GM23248 (cell line): ENCODE results near the gene VPS35. TPM values are rescaled to one million over a fixed set of nuclear protein-coding genes. Genes with fewer than 3 reads are reported as not detected.

Experiments
- DNase-seq: peaks from one replicate; pipeline ENCODE4 v3.0.0-alpha.2; 2015
- H2AFZ ChIP-seq: fragments of 200-600 bp; sonication (generic); 2 replicates; pipeline ENCODE4 v1.6.1; 2016; ENCODE audit warnings: antibody characterized with exemption
- H3F3A ChIP-seq: fragments of 200-600 bp; sonication (generic); 2 replicates; pipeline ENCODE4 v1.6.1; 2016; ENCODE audit warnings: mild to moderate bottlenecking, antibody characterized with exemption, mixed run types; ENCODE audit not compliant: insufficient read depth
- H3K27ac ChIP-seq: fragments of 200-600 bp; sonication (generic); 2 replicates; pipeline ENCODE4 v1.5.1; 2016; ENCODE audit warnings: mild to moderate bottlenecking
- H3K27me3 ChIP-seq: fragments of 200-600 bp; sonication (generic); replicated peaks from 2 replicates; pipeline ENCODE4 v1.6.1; 2016; ENCODE audit warnings: mild to moderate bottlenecking; ENCODE audit not compliant: insufficient read depth
- H3K36me3 ChIP-seq: fragments of 200-600 bp; sonication (generic); 2 replicates; pipeline ENCODE4 v1.6.1; 2016; ENCODE audit warnings: low read depth, mild to moderate bottlenecking
- H3K4me1 ChIP-seq: fragments of 200-600 bp; sonication (generic); 2 replicates; pipeline ENCODE4 v1.6.1; 2016; ENCODE audit warnings: mild to moderate bottlenecking; ENCODE audit not compliant: insufficient read depth
- H3K4me2 ChIP-seq: fragments of 200-600 bp; sonication (generic); one replicate; pipeline ENCODE4 v1.6.1; 2016; ENCODE audit warnings: mild to moderate bottlenecking; ENCODE audit not compliant: unreplicated experiment
- H3K4me3 ChIP-seq: fragments of 200-600 bp; sonication (generic); 2 replicates; pipeline ENCODE4 v1.5.1; 2016; ENCODE audit warnings: mild to moderate bottlenecking
- H3K79me2 ChIP-seq: fragments of 200-600 bp; sonication (generic); 2 replicates; pipeline ENCODE4 v1.6.1; 2016; ENCODE audit warnings: mild to moderate bottlenecking; ENCODE audit not compliant: insufficient read depth
- H3K9ac ChIP-seq: fragments of 200-600 bp; sonication (generic); 2 replicates; pipeline ENCODE4 v1.6.1; 2016; ENCODE audit warnings: mild to moderate bottlenecking
- H3K9me2 ChIP-seq: fragments of 200-600 bp; sonication (generic); 2 replicates; pipeline ENCODE4 v1.6.1; 2016; ENCODE audit warnings: mixed run types, mild to moderate bottlenecking, moderate library complexity; ENCODE audit not compliant: insufficient read depth
- H3K9me3 ChIP-seq: fragments of 200-600 bp; sonication (generic); one replicate; pipeline ENCODE4 v1.6.1; 2017; ENCODE audit warnings: low read depth
- H4K20me1 ChIP-seq: fragments of 200-600 bp; sonication (generic); 2 replicates; pipeline ENCODE4 v1.6.0; 2016; ENCODE audit not compliant: insufficient read depth
- EZH2 ChIP-seq: fragments of 200-600 bp; sonication (generic); IDR thresholded peaks from 2 replicates; pipeline ENCODE4 v1.6.1; 2018; ENCODE audit warnings: antibody characterized with exemption, mild to moderate bottlenecking; ENCODE audit not compliant: insufficient read depth, poor library complexity, severe bottlenecking
- EZH2phosphoT487 ChIP-seq: fragments of 200-600 bp; sonication (generic); IDR thresholded peaks from 2 replicates; pipeline ENCODE4 v1.6.1; 2018; ENCODE audit warnings: antibody characterized with exemption, moderate library complexity, mild to moderate bottlenecking, low read depth; ENCODE audit not compliant: insufficient read depth
- whole genome bisulfite sequencing, 2 experiments: methylation state at CpG; one replicate each; pipeline ENCODE4 v1.1.6; 2015 to 2017; ENCODE audit warnings: low lambda C conversion rate in 2 of 2, low coverage in 1 of 2; ENCODE audit errors: missing lambda C conversion rate in 2 of 2; 5-methylcytosine and 5-hydroxymethylcytosine counted together
- in situ Hi-C: fragments of 300-500 bp; cut with MboI; formaldehyde crosslinking; loops from 2 replicates; pipeline ENCODE4 v1.15.0; 2020
- polyA plus RNA-seq: library from polyadenylated mRNA; unstranded; fragments of >200 nt; fragmentation: Nextera tagmentation; extraction: Ambion mirVana; gene quantifications from 2 replicates; pipeline ENCODE4 v1.2.1, GENCODE V29; 2016
- total RNA-seq: library from RNA; depleted of rRNA; stranded (reverse); fragments of >200 nt; shearing (Covaris generic); gene quantifications from 2 replicates; pipeline ENCODE4 v1.2.3, GENCODE V29; 2014

VPS35 gene
- total and polyA plus RNA-seq, 2 experiments from 2014 or later: 91.1 to 213 TPM

DNA sequence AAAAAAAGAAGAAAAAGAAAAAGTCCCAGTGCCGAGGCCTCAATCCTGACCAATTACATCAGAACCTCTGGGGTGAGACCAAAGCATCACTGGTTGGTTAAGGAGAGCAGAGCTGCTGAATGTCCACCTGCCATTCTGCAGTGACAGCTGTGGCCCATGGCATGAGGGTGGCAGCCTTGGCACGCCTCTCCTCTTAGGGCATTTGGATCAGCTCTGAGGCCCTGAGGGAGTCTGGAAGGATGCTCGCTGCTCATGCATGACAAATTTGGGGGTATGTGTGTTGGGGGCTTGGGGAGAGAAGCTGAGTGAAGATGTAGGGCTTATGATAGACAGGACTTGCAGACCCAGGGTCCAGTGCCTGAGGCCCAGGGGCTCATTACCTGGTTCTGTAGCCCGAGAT lies 32.9 kb upstream of the VPS35 start:
- Histone ChIP-seq H3F3A (no peaks in the 10 kb centered on the region), H3K4me1 (no peaks in the 10 kb centered on the region), H3K9me3 (no peaks in the 10 kb centered on the region), H3K4me2 (no peak overlapping the region), H2AFZ (no peak overlapping the region), H3K9me2 (no peaks in the 10 kb centered on the region), H3K36me3 (no peaks in the 10 kb centered on the region), H4K20me1 (no peaks in the 10 kb centered on the region), H3K27ac (no peak overlapping the region), H3K4me3 (no peak overlapping the region), H3K9ac (no peak overlapping the region), H3K79me2 (no peaks in the 10 kb centered on the region), H3K27me3 (no peaks in the 10 kb centered on the region)
- TF ChIP-seq EZH2: no peak
- no peak for TF ChIP-seq EZH2phosphoT487
- in situ Hi-C loops: no loop called here
- no peak for DNase-seq
- 53 to 59% methylated on average over 4 of the region's 4 CpGs for WGBS, 2 experiments

DNA sequence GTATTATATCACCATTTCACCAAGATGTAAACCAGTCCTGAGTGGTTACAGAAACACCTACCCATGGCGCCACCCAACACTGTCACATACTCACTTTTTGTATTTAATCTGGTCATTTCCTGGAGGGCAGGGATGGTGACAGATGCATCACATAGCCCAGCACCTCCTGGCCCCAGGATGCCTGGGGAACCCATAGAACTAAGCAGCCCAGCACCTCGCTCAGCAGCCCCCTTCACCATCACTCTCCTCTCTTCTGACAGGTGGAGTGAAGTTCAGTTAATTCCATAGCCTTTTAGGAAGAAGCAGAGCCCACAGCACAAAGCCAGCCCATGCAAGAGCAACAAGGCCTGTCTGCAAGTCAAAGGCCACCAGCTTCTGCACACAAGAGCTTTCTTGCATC lies 31.6 kb upstream of the VPS35 start:
- DNase-seq: no peak
- in situ Hi-C loops: no loop called here
- Histone ChIP-seq H3K9me2 (no peaks in the 10 kb centered on the region), H3K4me3 (no peak overlapping the region), H3K9me3 (no peaks in the 10 kb centered on the region), H3K4me1 (no peaks in the 10 kb centered on the region), H3K4me2 (no peak overlapping the region), H3F3A (no peaks in the 10 kb centered on the region), H3K27ac (no peak overlapping the region), H3K36me3 (no peaks in the 10 kb centered on the region), H4K20me1 (no peaks in the 10 kb centered on the region), H3K79me2 (no peaks in the 10 kb centered on the region), H3K9ac (no peak overlapping the region), H2AFZ (no peak overlapping the region), H3K27me3 (no peaks in the 10 kb centered on the region)
- WGBS, 2 experiments: 52 to 55% methylated on average over 2 of the region's 2 CpGs
- no peak for TF ChIP-seq EZH2phosphoT487

GRCh38 chr16:46719528-46719927 lies 30.6 kb upstream of the VPS35 start:
- Histone ChIP-seq H3K9ac (no peak overlapping the region), H3K9me3 (no peaks in the 10 kb centered on the region), H3F3A (no peaks in the 10 kb centered on the region), H3K36me3 (no peaks in the 10 kb centered on the region), H3K27ac (no peak overlapping the region), H2AFZ (no peak overlapping the region), H3K27me3 (no peaks in the 10 kb centered on the region), H3K79me2 (no peaks in the 10 kb centered on the region), H3K9me2 (no peaks in the 10 kb centered on the region), H3K4me1 (no peaks in the 10 kb centered on the region), H3K4me3 (no peak overlapping the region), H3K4me2 (no peak overlapping the region), H4K20me1 (no peaks in the 10 kb centered on the region)
- TF ChIP-seq EZH2phosphoT487: no peak
- no peak for TF ChIP-seq EZH2
- no peak for DNase-seq
- in situ Hi-C loops: no loop called here
- WGBS, 2 experiments: 79 to 89% methylated on average over 6 of the region's 6 CpGs

DNA sequence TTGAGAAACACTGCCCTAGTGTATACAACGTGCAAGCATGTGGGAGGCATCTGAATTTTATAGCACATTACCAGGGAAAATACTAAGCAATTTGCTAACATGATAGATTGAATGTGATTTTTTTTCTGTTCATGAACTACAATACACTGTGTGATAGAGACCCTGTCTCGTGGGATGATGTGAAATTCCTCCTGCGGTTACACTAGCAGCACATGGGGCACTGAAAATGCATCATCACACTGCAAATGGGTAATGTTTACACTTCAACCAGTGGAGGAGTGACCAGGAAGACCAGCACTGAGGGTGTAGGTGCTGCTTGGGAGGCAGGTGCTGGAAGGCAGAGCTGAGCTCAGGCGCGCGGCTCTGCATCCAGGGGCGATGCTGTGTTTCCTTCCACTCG lies 29.2 kb upstream of the VPS35 start:
- Histone ChIP-seq H4K20me1 (no peaks in the 10 kb centered on the region), H3K4me3 (no peak overlapping the region), H3F3A (no peaks in the 10 kb centered on the region), H3K4me1 (no peaks in the 10 kb centered on the region), H3K36me3 (no peaks in the 10 kb centered on the region), H3K27me3 (no peaks in the 10 kb centered on the region), H2AFZ (no peak overlapping the region), H3K4me2 (no peak overlapping the region), H3K9me2 (no peaks in the 10 kb centered on the region), H3K27ac (no peak overlapping the region), H3K79me2 (no peaks in the 10 kb centered on the region), H3K9ac (no peak overlapping the region), H3K9me3 (no peaks in the 10 kb centered on the region)
- DNase-seq: no peak
- TF ChIP-seq EZH2phosphoT487 (no peak), EZH2 (no peak)
- WGBS, 2 experiments: 67 to 70% methylated on average over 8 of the region's 8 CpGs
- in situ Hi-C loops: no loop called here

GRCh38 chr16:46717692-46718091 lies 28.7 kb upstream of the VPS35 start:
- Histone ChIP-seq H3K27ac (no peak overlapping the region), H3K4me1 (no peaks in the 10 kb centered on the region), H3K79me2 (no peaks in the 10 kb centered on the region), H3K4me2 (no peak overlapping the region), H3K27me3 (no peaks in the 10 kb centered on the region), H3K36me3 (no peaks in the 10 kb centered on the region), H3K9ac (no peak overlapping the region), H3F3A (no peaks in the 10 kb centered on the region), H3K9me3 (no peaks in the 10 kb centered on the region), H2AFZ (no peak overlapping the region), H4K20me1 (no peaks in the 10 kb centered on the region), H3K9me2 (no peaks in the 10 kb centered on the region), H3K4me3 (no peak overlapping the region)
- in situ Hi-C loops: no loop called here
- 8 to 26% methylated on average over 2 of the region's 2 CpGs for WGBS, 2 experiments
- DNase-seq: no peak
- TF ChIP-seq EZH2 (no peak), EZH2phosphoT487 (no peak)
